ENCODE measurements around the gene UBASH3A. TPM values are rescaled to one million over a fixed set of nuclear protein-coding genes. Genes with fewer than 3 reads are reported as not detected.

The UBASH3A gene
- total RNA-seq, 1 experiment from 2014 or later = 0.07 TPM

DNA sequence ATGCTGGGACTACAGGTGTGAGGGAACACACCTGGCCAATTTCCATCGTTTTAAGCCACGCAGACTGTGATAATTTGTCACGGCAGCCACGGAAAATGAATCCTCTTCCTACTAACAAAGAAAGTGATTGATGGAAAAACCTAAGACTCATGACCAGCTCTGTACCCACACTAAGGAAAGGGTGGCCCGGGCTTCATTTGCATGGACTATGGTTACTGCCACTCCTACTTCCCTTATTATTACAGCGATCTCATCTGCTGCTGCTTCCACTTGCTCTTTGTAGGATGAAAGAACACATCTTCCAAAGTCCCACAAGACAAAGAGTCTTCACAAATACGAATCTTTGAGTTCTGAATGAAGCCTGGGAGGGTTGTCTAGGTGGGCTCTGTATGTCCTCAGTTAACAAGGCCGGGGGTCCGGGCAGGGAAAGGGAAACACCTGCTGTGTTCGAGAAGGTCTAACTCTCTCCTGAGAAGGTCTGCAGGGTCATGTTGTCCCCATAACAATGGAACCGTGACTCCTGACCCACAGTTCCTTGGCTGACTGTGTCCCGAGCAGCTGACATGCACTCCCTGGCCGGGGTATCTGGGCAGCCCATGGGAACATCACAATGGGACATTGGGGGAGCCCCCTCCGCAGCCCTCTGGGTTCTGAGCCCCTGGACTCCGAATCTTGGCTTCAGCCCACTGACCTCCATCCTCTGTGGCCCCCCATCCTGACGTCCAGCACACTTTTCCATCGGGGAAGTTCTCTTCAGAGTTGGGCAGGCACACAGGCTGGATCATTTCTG lies 24.1 kb upstream of the UBASH3A start:
- no peak overlapping the region for H3K9ac ChIP-seq (ENCODE audit: low read length)
- ATAC-seq (no peak), DNase-seq (ENCODE audit: low read depth, low spot score) (no peak)
- BruUV-seq (replicated peaks) = no TSS peak
- H3K36me3 ChIP-seq (ENCODE audit: control insufficient read depth in 1 of 2, insufficient read depth in 2 of 2, low read length in 2 of 2) = no peaks in the 10 kb centered on the region
- RAD21 ChIA-PET (ENCODE audit: low non-redundant PET in 1 of 2, low total read pairs in 2 of 2, uncharacterized antibody in 2 of 2, unreplicated experiment in 2 of 2) = no interaction called here
- no peaks in the 10 kb centered on the region for H3K79me2 ChIP-seq (ENCODE audit: insufficient read depth, low read length)
- no peak overlapping the region for H3K27ac ChIP-seq (ENCODE audit: low read depth, low read length)
- CTCF ChIA-PET = no interaction called here
- no peaks in the 10 kb centered on the region for H3K9me2 ChIP-seq (ENCODE audit: insufficient read depth)
- H3K9me3 ChIP-seq (ENCODE audit: control insufficient read depth in 1 of 2, insufficient read depth in 1 of 2, low read depth in 1 of 2, low read length in 2 of 2) = peaks cover 4 to 5% of the 10 kb centered on the region in 2 experiments; a peak in 2 of 4 replicates
- no peak overlapping the region for H3K4me3 ChIP-seq (replicated peaks in 1 of 2; ENCODE audit: low read depth in 1 of 2, low read length in 2 of 2)
- no peak for TF ChIP-seq JUND (IDR thresholded peaks at IDR 0.05)
- H3K27me3 ChIP-seq (ENCODE audit: insufficient read depth, low read length) = no peaks in the 10 kb centered on the region
- H3K4me2 ChIP-seq (ENCODE audit: low read length) = no peak overlapping the region
- H2AFZ ChIP-seq (ENCODE audit: low read depth, low read length, poor library complexity, severe bottlenecking) = no peak overlapping the region
- no peaks in the 10 kb centered on the region for H4K20me1 ChIP-seq (ENCODE audit: insufficient read depth)
- POLR2A ChIA-PET = no interaction called here
- H3K4me1 ChIP-seq (ENCODE audit: control insufficient read depth in 1 of 2, insufficient read depth in 2 of 2, low read length in 2 of 2) = no peaks in the 10 kb centered on the region
- intact Hi-C loops (cut with micrococcal nuclease) = loop anchor here (10.0 kb wide), 1 partner anchor 155 kb away; no protein-coding TSS in a partner anchor

DNA sequence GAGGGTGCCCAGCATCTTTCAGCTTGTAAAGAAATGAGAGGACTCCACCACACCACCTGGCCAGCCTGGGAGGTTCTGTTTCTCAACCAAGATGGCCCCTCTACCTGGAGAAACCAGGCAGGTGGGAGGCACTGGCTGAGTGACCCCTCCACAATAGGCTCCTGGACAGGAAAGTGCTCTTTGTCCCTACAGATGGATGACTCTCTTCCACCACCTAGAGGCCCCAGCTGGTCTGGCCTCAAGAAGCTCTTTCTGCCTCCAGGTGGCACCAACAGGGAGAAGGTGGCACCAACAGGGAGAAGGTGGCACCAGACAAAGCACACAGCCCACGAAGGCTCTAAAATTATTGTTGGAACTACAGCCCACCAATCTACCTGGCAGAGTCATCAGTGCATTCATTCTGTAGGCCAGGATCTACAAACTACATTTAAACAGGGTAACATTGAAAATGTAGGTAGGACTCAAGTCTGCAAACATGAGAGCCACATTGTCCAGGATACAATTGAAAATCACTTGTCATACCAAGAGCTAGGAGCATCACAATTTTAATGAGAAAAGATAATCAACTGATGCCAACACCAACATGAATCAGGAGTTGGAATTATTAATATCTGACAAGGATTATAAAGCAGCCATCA lies 22.2 kb upstream of the UBASH3A start:
- DNase-seq (ENCODE audit: low read depth, low spot score) = peak; percentile 59
- Histone ChIP-seq H3K27me3 (ENCODE audit: insufficient read depth, low read length) (no peaks in the 10 kb centered on the region), H3K27ac (ENCODE audit: low read depth, low read length) (no peak overlapping the region), H2AFZ (ENCODE audit: low read depth, low read length, poor library complexity, severe bottlenecking) (no peak overlapping the region), H3K36me3 (ENCODE audit: control insufficient read depth in 1 of 2, insufficient read depth in 2 of 2, low read length in 2 of 2) (no peaks in the 10 kb centered on the region), H3K79me2 (ENCODE audit: insufficient read depth, low read length) (no peaks in the 10 kb centered on the region), H3K9me3 (ENCODE audit: control insufficient read depth in 1 of 2, insufficient read depth in 1 of 2, low read depth in 1 of 2, low read length in 2 of 2) (peaks cover 4 to 5% of the 10 kb centered on the region in 2 experiments; a peak in 2 of 4 replicates), H3K4me3 (replicated peaks in 1 of 2; ENCODE audit: low read depth in 1 of 2, low read length in 2 of 2) (no peak overlapping the region), H3K9me2 (ENCODE audit: insufficient read depth) (no peaks in the 10 kb centered on the region), H3K4me1 (ENCODE audit: control insufficient read depth in 1 of 2, insufficient read depth in 2 of 2, low read length in 2 of 2) (peaks cover 0 to 3% of the 10 kb centered on the region in 2 experiments; a peak in 1 of 4 replicates), H3K4me2 (ENCODE audit: low read length) (no peak overlapping the region), H4K20me1 (ENCODE audit: insufficient read depth) (no peaks in the 10 kb centered on the region), H3K9ac (ENCODE audit: low read length) (no peak overlapping the region)
- ChIA-PET RAD21 (ENCODE audit: low non-redundant PET in 1 of 2, low total read pairs in 2 of 2, uncharacterized antibody in 2 of 2, unreplicated experiment in 2 of 2) (no interaction called here), CTCF (interaction anchor here (0.9 to 2.1 kb wide), 12 partner anchors 11 to 236 kb away, joined by 3 to 9 read pairs (median 4); partner anchors contain the start of genes TFF1 and UBASH3A), POLR2A (no interaction called here)
- BruUV-seq (replicated peaks) = no TSS peak
- intact Hi-C loops (cut with micrococcal nuclease) = loop anchor here (10.0 kb wide), 1 partner anchor 153 kb away; no protein-coding TSS in a partner anchor
- ATAC-seq = peak; percentile 98
- TF ChIP-seq EZH2 (IDR thresholded peaks at IDR 0.05) (no peak), SRF (IDR thresholded peaks at IDR 0.05; ENCODE audit: low read depth) (no peak), RAD21 (IDR thresholded peaks at IDR 0.05; ENCODE audit: low read depth) (peak; percentile 80), JUND (IDR thresholded peaks at IDR 0.05) (no peak), POLR2A (IDR thresholded peaks at IDR 0.05; ENCODE audit: borderline replicate concordance, extremely low read depth, insufficient read depth, insufficient read length) (no peak), POLR2AphosphoS5 (IDR thresholded peaks at IDR 0.05; ENCODE audit: low read depth, low read length) (no peak), ZFX (IDR thresholded peaks at IDR 0.05) (no peak), SIN3A (IDR thresholded peaks at IDR 0.05; ENCODE audit: low read depth) (no peak), ZNF274 (IDR thresholded peaks at IDR 0.05; ENCODE audit: low read depth, low read length) (no peak), EGR1 (IDR thresholded peaks at IDR 0.05; ENCODE audit: low read depth) (no peak), ELF1 (IDR thresholded peaks at IDR 0.05; ENCODE audit: borderline replicate concordance, low read depth) (no peak), EZH2phosphoT487 (IDR thresholded peaks at IDR 0.05; ENCODE audit: borderline replicate concordance) (no peak)
- TF ChIP-seq, protein P1, sequence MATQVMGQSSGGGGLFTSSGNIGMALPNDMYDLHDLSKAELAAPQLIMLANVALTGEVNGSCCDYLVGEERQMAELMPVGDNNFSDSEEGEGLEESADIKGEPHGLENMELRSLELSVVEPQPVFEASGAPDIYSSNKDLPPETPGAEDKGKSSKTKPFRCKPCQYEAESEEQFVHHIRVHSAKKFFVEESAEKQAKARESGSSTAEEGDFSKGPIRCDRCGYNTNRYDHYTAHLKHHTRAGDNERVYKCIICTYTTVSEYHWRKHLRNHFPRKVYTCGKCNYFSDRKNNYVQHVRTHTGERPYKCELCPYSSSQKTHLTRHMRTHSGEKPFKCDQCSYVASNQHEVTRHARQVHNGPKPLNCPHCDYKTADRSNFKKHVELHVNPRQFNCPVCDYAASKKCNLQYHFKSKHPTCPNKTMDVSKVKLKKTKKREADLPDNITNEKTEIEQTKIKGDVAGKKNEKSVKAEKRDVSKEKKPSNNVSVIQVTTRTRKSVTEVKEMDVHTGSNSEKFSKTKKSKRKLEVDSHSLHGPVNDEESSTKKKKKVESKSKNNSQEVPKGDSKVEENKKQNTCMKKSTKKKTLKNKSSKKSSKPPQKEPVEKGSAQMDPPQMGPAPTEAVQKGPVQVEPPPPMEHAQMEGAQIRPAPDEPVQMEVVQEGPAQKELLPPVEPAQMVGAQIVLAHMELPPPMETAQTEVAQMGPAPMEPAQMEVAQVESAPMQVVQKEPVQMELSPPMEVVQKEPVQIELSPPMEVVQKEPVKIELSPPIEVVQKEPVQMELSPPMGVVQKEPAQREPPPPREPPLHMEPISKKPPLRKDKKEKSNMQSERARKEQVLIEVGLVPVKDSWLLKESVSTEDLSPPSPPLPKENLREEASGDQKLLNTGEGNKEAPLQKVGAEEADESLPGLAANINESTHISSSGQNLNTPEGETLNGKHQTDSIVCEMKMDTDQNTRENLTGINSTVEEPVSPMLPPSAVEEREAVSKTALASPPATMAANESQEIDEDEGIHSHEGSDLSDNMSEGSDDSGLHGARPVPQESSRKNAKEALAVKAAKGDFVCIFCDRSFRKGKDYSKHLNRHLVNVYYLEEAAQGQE (IDR thresholded peaks at IDR 0.05; ENCODE audit: low read depth) = no peak
- TF ChIP-seq, protein P2, sequence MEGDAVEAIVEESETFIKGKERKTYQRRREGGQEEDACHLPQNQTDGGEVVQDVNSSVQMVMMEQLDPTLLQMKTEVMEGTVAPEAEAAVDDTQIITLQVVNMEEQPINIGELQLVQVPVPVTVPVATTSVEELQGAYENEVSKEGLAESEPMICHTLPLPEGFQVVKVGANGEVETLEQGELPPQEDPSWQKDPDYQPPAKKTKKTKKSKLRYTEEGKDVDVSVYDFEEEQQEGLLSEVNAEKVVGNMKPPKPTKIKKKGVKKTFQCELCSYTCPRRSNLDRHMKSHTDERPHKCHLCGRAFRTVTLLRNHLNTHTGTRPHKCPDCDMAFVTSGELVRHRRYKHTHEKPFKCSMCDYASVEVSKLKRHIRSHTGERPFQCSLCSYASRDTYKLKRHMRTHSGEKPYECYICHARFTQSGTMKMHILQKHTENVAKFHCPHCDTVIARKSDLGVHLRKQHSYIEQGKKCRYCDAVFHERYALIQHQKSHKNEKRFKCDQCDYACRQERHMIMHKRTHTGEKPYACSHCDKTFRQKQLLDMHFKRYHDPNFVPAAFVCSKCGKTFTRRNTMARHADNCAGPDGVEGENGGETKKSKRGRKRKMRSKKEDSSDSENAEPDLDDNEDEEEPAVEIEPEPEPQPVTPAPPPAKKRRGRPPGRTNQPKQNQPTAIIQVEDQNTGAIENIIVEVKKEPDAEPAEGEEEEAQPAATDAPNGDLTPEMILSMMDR (IDR thresholded peaks at IDR 0.05 in 2 of 3, conservative IDR thresholded peaks at IDR 0.05 in 1 of 3; ENCODE audit: borderline replicate concordance in 1 of 3, insufficient read depth in 1 of 3, low read depth in 2 of 3, low read length in 2 of 3) = peak; percentile 95 to 99 (median 99)

Measured in HCT116 (cell line).